DND-41 (cell line): ENCODE results near the gene ZDHHC11B.
"Not testable (repeated sequence)": the region's sequence is repeated elsewhere in the genome, so short reads cannot be mapped to it uniquely, and the experiment has no call there.

Source experiments
- ATAC-seq: fragments of 200-7000 bp; cut with Tn5 transposase; 3 replicates; pipeline ENCODE4 v1.9.1; 2021; ENCODE audit warnings: low read depth; ENCODE audit not compliant: insufficient read depth
- DNase-seq: peaks from one replicate; pipeline ENCODE4 v3.0.0-alpha.2; 2020
- H2AFZ ChIP-seq: 2 replicates; pipeline ENCODE4 v1.6.0; 2012; ENCODE audit warnings: low read depth, low read length
- H3K27ac ChIP-seq: 2 replicates; pipeline ENCODE4 v1.5.1; 2012; ENCODE audit warnings: low read length, inconsistent platforms
- H3K27me3 ChIP-seq: fragments of 200-600 bp; sonication (generic); 2 replicates; pipeline ENCODE4 v1.6.0; 2012; ENCODE audit warnings: low read length, mild to moderate bottlenecking, inconsistent platforms; ENCODE audit not compliant: insufficient read depth, poor library complexity
- H3K36me3 ChIP-seq: 2 replicates; pipeline ENCODE4 v1.5.1; 2012; ENCODE audit warnings: low read length, inconsistent platforms; ENCODE audit not compliant: insufficient read depth
- H3K4me1 ChIP-seq: 2 replicates; pipeline ENCODE4 v1.5.1; 2012; ENCODE audit warnings: mild to moderate bottlenecking, low read length; ENCODE audit not compliant: insufficient read depth
- H3K4me2 ChIP-seq: 2 replicates; pipeline ENCODE4 v1.6.0; 2012; ENCODE audit warnings: mild to moderate bottlenecking, moderate library complexity, low read length, inconsistent platforms; ENCODE audit not compliant: insufficient read depth
- H3K4me3 ChIP-seq, 2 experiments: fragments of 200-600 bp in 1 of 2; shearing (Covaris generic) in 1 of 2; 2 replicates each; pipeline ENCODE4 v1.5.1; 2012 to 2016; ENCODE audit warnings: inconsistent platforms in 2 of 2, low read length in 2 of 2, mild to moderate bottlenecking in 2 of 2, low read depth in 1 of 2, moderate library complexity in 1 of 2
- H3K79me2 ChIP-seq: 2 replicates; pipeline ENCODE4 v1.6.0; 2012; ENCODE audit warnings: low read length, inconsistent platforms; ENCODE audit not compliant: insufficient read depth
- H3K9ac ChIP-seq: 2 replicates; pipeline ENCODE4 v1.6.0; 2012; ENCODE audit warnings: low read depth, mild to moderate bottlenecking, inconsistent platforms, low read length, moderate library complexity
- H3K9me3 ChIP-seq: 2 replicates; pipeline ENCODE4 v1.5.1; 2012; ENCODE audit warnings: low read length, moderate library complexity, mild to moderate bottlenecking, inconsistent platforms; ENCODE audit not compliant: insufficient read depth, severe bottlenecking
- H4K20me1 ChIP-seq: 2 replicates; pipeline ENCODE4 v1.6.0; 2012; ENCODE audit warnings: low read length; ENCODE audit not compliant: insufficient read depth
- EZH2 ChIP-seq: IDR thresholded peaks from 3 replicates; pipeline ENCODE4 v1.6.1; 2012; ENCODE audit warnings: borderline replicate concordance, low read depth, mild to moderate bottlenecking, moderate library complexity, low read length, inconsistent platforms; ENCODE audit not compliant: severe bottlenecking
- TF ChIP-seq, protein P1 (sequence below): IDR thresholded peaks from 2 replicates; pipeline ENCODE4 v1.5.1; 2012; ENCODE audit warnings: borderline replicate concordance, low read length, moderate library complexity, mild to moderate bottlenecking; ENCODE audit not compliant: poor library complexity, severe bottlenecking; ENCODE audit errors: extremely low read depth

Gene ZDHHC11B

DNA sequence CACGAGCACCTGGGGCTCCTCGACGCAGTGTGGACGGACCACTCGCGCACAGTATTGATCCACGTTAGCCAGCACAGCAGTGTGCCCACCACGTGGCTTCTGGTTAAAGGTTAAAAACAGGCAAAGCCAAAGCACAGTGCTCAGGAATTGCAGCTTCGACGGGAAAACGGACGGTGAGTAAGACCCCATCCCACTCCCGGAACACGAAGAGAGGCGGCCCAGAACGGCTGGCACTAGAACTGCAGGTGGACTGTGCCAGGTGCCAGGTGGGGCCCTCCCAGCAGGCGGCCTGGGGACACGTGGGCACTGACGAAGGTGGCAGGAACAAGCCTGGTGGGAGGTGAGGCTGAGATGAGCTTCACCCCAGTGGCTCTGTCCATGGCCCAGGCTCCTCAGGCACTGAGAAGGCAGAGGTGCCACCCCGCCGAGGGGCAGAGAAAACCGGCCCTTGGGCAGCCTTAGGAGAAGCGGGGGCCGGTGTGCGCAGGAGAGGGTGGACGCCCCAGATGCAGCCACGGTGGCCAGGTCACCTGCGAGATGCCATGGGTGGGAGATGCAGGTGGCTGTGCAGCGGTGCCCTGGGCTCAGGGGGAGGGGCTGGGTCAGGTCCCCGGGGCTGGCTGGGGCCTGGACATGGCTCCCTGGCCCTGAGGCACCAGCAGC lies 96.0 kb downstream of the ZDHHC11B start:
- H3K79me2 ChIP-seq, H3K36me3 ChIP-seq, H3K4me2 ChIP-seq, H3K4me3 ChIP-seq, H3K4me1 ChIP-seq, H3K27me3 ChIP-seq, H2AFZ ChIP-seq, ATAC-seq, H3K27ac ChIP-seq, H4K20me1 ChIP-seq, H3K9ac ChIP-seq, H3K9me3 ChIP-seq, DNase-seq: not testable (repeated sequence)

DNA sequence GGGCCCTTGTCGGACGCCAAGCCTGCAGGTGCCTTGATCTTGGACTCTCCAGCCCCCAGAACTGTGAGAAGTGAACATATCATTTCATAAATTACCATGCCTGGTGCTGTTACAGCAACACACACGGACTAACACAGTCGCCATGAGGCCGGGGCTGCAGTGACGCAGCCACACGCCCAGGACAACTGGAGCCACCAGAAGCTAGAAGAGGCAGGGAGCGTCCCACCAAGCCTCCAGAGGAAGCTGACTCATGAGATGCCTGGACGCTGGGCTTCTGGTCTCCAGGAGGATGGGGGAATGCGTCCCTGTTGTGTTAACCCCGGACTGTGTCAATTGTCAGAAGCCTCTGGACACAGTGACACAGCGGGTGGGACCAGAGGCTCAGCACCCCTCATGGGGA lies 97.6 kb downstream of the ZDHHC11B start:
- not testable (repeated sequence) for DNase-seq, H3K9me3 ChIP-seq, H3K36me3 ChIP-seq, H2AFZ ChIP-seq, ATAC-seq, H3K79me2 ChIP-seq, H3K27ac ChIP-seq, H3K27me3 ChIP-seq, H3K4me1 ChIP-seq, H3K4me2 ChIP-seq, H4K20me1 ChIP-seq, H3K4me3 ChIP-seq, H3K9ac ChIP-seq

DNA sequence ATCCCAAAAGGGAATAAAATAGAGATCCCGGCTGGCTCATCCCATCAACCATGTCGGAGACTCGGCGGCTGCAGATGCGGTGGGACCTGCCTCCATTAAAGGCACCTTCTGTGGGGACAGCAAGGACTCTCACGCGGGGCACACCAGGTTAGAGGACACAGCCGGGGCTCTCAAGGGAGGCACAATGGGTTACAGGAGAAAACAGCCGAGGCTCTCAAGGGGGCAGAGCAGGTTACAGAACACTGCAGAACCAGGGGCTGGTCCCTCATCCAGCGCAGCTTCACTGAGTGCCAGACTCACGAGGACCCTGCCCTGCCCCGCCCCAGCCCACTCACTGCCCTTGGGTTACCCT lies 98.4 kb downstream of the ZDHHC11B start:
- ATAC-seq = not testable (repeated sequence)

DNA sequence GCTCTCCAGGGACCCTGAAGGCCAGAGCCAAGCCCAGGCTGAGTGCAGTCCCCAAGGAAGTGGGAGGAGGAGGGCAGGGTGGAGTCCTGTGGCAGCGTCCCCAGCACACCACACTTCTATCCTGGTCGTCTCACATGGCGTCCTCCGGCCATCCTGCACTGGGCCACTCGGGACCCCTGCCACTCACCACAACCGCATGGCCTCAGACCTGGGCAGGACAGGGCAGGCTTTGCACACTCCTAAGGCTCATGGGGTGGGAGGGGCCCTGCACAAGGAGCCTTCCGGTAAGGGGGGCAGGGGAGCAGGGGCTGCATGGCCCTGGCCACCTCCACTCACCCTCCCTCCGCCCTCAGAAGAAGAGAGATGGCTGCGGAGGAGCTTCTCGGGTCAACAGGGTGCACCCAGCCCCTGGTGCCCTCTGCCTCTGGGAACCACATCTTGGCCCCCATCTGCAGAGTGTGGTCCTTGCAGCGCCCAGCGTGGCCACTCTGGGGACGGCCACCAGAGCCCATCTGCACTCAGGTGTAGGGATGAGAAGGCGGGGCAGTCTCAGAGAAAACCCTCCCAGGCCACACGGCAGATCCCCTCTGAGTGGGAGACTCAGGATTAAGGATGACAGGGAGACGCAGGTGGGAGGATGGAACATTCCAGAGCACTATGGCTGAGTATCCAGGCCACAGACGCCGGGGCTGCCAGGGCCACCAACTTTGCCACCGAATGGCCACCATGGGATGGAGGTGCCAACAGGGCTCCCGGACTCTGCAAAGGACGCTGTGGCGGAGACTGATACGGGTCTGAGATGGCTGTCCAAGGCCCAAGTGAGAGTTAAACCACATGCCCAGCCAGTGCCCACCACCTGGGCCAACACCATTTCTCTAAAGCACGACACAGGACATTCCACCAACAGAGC lies 99.0 kb downstream of the ZDHHC11B start:
- H3K4me1 ChIP-seq = no peaks in the 10 kb centered on the region
- H3K4me3 ChIP-seq = no peak overlapping the region
- no peak overlapping the region for H3K27ac ChIP-seq
- no peaks in the 10 kb centered on the region for H3K36me3 ChIP-seq
- no peaks in the 10 kb centered on the region for H3K9me3 ChIP-seq
- no peak overlapping the region for H3K9ac ChIP-seq
- DNase-seq (no peak), ATAC-seq (no peak)
- no peaks in the 10 kb centered on the region for H3K27me3 ChIP-seq
- H2AFZ ChIP-seq = no peak overlapping the region
- H3K4me2 ChIP-seq = no peak overlapping the region
- H3K79me2 ChIP-seq = no peaks in the 10 kb centered on the region
- TF ChIP-seq, protein P1, sequence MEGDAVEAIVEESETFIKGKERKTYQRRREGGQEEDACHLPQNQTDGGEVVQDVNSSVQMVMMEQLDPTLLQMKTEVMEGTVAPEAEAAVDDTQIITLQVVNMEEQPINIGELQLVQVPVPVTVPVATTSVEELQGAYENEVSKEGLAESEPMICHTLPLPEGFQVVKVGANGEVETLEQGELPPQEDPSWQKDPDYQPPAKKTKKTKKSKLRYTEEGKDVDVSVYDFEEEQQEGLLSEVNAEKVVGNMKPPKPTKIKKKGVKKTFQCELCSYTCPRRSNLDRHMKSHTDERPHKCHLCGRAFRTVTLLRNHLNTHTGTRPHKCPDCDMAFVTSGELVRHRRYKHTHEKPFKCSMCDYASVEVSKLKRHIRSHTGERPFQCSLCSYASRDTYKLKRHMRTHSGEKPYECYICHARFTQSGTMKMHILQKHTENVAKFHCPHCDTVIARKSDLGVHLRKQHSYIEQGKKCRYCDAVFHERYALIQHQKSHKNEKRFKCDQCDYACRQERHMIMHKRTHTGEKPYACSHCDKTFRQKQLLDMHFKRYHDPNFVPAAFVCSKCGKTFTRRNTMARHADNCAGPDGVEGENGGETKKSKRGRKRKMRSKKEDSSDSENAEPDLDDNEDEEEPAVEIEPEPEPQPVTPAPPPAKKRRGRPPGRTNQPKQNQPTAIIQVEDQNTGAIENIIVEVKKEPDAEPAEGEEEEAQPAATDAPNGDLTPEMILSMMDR = no peak
- no peak for TF ChIP-seq EZH2
- H4K20me1 ChIP-seq = no peaks in the 10 kb centered on the region

More for the DNA sequence above, 98.4 kb downstream of the ZDHHC11B start:
- not testable (repeated sequence) for H2AFZ ChIP-seq, H3K9me3 ChIP-seq, H4K20me1 ChIP-seq, H3K27me3 ChIP-seq, H3K79me2 ChIP-seq, H3K4me3 ChIP-seq, DNase-seq, H3K4me1 ChIP-seq, H3K36me3 ChIP-seq, H3K4me2 ChIP-seq, H3K27ac ChIP-seq, H3K9ac ChIP-seq

DNA sequence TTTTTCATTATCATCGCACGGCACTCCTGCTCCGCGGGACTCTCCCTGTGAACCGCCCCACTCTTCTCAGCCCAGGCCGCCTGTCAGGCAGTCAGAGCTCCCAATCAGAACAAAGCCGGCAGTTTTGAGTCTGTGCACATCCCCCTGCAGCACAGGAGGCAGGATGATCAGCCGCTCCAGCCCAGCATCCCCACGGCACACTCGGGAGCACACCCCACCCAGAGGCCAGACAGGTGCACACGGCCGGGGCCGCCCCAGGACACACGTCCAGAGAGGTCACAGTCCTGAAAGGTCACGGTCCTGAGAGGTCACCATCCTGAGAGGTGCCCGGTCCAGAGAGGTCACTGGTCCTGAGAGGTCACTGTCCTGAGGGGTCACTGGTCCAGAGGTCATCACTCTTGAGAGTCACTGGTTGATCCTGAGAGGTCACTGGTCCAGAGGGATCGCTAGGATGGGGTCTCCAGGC lies 99.7 kb downstream of the ZDHHC11B start:
- Histone ChIP-seq H3K27ac (no peak overlapping the region), H3K9me3 (no peaks in the 10 kb centered on the region), H3K36me3 (no peaks in the 10 kb centered on the region), H3K4me3 (no peak overlapping the region), H4K20me1 (no peaks in the 10 kb centered on the region), H3K79me2 (no peaks in the 10 kb centered on the region), H3K4me2 (no peak overlapping the region), H3K27me3 (no peaks in the 10 kb centered on the region), H3K4me1 (no peaks in the 10 kb centered on the region), H3K9ac (no peak overlapping the region), H2AFZ (no peak overlapping the region)
- no peak for DNase-seq
- no peak for TF ChIP-seq EZH2
- TF ChIP-seq, protein P1 = no peak
- no peak for ATAC-seq
